Right kidney (tissue), 9 donors: ENCODE results near the gene GSTA2.
"Not testable (repeated sequence)": the region's sequence is repeated elsewhere in the genome, so short reads cannot be mapped to it uniquely, and the experiment has no call there.

Experiments
- DNase-seq: peaks from one replicate; pipeline ENCODE4 v3.0.0-alpha.2; 2016
- long read RNA-seq, 8 donors: transcript quantifications; one replicate each; lab custom pipeline, GENCODE V29; 2026

Gene GSTA2
- long read RNA-seq, donor 1: 0 reads
- long read RNA-seq, donor 2: 0 reads
- long read RNA-seq, donor 3: 0 reads
- long read RNA-seq, donor 4, partial matches to known transcripts: 0 of 2 reads
- long read RNA-seq, donor 4, other reads (novel, unspliced or antisense): 0 of 2 reads
- long read RNA-seq, donor 5: 0 reads
- long read RNA-seq, donor 6: 0 reads
- long read RNA-seq, donor 7: 0 reads
- long read RNA-seq, donor 8: 0 reads

- not testable (repeated sequence) for DNase-seq
Measured at GRCh38 chr6:52763322-52763916, at the start of gene GSTA2. GSTA2 (minus strand) TSS chr6:52763475; CDS start chr6:52757947, 5,528 bp downstream.

GRCh38 chr6:52809777-52810176, 46.5 kb upstream of the GSTA2 start:
- DNase-seq: not testable (repeated sequence)

- no peak for DNase-seq
Measured at GRCh38 chr6:52808660-52809059, 45.4 kb upstream of the GSTA2 start.

- DNase-seq: not testable (repeated sequence)
Measured at GRCh38 chr6:52803668-52804255, 40.5 kb upstream of the GSTA2 start, which contains the start of gene GSTA1. GSTA1 (minus strand) TSS chr6:52803816; CDS start chr6:52799267, 4,549 bp downstream.

- no peak for DNase-seq
Measured at GRCh38 chr6:52802806-52803205, 39.5 kb upstream of the GSTA2 start.

GRCh38 chr6:52801188-52801841, 38.0 kb upstream of the GSTA2 start:
- DNase-seq: no peak

GRCh38 chr6:52799272-52799671, 36.0 kb upstream of the GSTA2 start:
- DNase-seq: not testable (repeated sequence)

GRCh38 chr6:52794366-52794765, 31.1 kb upstream of the GSTA2 start:
- not testable (repeated sequence) for DNase-seq

- no peak for DNase-seq
Measured at GRCh38 chr6:52790861-52791260, 27.6 kb upstream of the GSTA2 start.

GRCh38 chr6:52789658-52790057, 26.4 kb upstream of the GSTA2 start:
- DNase-seq: not testable (repeated sequence)

- peak; percentile 4 for DNase-seq
Measured at GRCh38 chr6:52788478-52788877, 25.2 kb upstream of the GSTA2 start.

GRCh38 chr6:52787917-52788316, 24.6 kb upstream of the GSTA2 start:
- no peak for DNase-seq

GRCh38 chr6:52786249-52786956, 23.1 kb upstream of the GSTA2 start:
- DNase-seq: no peak

- not testable (repeated sequence) for DNase-seq
Measured at GRCh38 chr6:52782696-52783274, 19.5 kb upstream of the GSTA2 start.

- DNase-seq: not testable (repeated sequence)
Measured at GRCh38 chr6:52782209-52782608, 18.9 kb upstream of the GSTA2 start.

- no peak for DNase-seq
Measured at GRCh38 chr6:52779237-52779636, 16.0 kb upstream of the GSTA2 start.

- DNase-seq: not testable (repeated sequence)
Measured at GRCh38 chr6:52776711-52777351, 13.6 kb upstream of the GSTA2 start.

GRCh38 chr6:52769399-52769798, 6.1 kb upstream of the GSTA2 start:
- not testable (repeated sequence) for DNase-seq

GRCh38 chr6:52767658-52768057, 4.4 kb upstream of the GSTA2 start:
- DNase-seq: not testable (repeated sequence)

- not testable (repeated sequence) for DNase-seq
Measured at GRCh38 chr6:52761673-52762491, 1.4 kb downstream of the GSTA2 start.
